Stimulated activated CD4-positive, alpha-beta T cell treated with anti-CD3 and anti-CD28 coated beads, Interleukin-15, amount 100 ng/mL, for 48 hours (primary cell): Measurements from ENCODE around the gene SYT5.
A peak's percentile ranks its signal among the peaks of the same experiment; 100 is the strongest.
"Not testable (repeated sequence)": the region's sequence is repeated elsewhere in the genome, so short reads cannot be mapped to it uniquely, and the experiment has no call there.

ENCODE experiments used
- DNase-seq, 2 donors: peaks; one replicate each; pipeline ENCODE4 v3.0.0-alpha.2; 2020; ENCODE audit warnings: low read depth in 2 of 2

SYT5 gene

DNA sequence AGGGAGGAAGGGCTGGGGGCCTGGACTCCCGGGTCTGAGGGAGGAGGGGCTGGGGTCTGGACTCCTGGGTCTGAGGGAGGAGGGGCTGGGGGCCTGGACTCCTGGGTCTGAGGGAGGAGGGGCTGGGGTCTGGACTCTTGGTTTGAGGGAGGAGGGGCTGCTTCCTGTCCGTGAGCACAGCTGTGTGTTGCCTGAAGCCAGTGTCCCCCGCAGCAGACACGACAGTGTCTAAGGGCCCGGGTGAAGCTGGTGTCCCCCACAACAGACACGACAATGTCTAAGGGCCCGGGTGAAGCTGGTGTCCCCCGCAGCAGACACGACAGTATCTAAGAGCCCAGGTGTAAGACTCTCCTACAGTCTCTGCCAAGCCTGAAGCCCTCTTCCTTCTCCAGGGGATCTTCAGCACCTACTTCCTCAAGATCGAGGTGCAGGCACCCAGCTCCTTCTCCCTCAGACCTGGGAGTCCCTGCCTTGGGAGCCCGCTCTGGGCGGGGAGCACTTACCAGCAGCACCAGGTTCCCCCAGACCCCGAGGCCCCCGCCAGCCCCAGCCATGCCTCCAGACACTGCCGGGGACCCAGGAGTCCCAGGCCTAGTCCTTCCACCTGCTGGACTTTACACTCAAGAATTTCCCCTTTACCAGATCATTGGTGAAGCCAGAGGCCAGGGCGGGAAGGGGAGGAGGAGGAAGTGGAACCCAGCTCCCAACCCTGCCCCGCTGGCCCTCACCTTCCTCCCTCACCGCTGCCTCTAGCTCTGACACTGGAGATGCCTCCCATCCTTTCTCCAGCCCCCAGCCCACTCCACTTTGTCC, 29.0 kb upstream of the SYT5 start, which contains the start of gene PTPRH:
TSS of gene PTPRH (minus strand) at position 622 of the 813 bp plus-strand sequence. CDS start at position 554, 68 bp downstream.
- no peak for DNase-seq

DNA sequence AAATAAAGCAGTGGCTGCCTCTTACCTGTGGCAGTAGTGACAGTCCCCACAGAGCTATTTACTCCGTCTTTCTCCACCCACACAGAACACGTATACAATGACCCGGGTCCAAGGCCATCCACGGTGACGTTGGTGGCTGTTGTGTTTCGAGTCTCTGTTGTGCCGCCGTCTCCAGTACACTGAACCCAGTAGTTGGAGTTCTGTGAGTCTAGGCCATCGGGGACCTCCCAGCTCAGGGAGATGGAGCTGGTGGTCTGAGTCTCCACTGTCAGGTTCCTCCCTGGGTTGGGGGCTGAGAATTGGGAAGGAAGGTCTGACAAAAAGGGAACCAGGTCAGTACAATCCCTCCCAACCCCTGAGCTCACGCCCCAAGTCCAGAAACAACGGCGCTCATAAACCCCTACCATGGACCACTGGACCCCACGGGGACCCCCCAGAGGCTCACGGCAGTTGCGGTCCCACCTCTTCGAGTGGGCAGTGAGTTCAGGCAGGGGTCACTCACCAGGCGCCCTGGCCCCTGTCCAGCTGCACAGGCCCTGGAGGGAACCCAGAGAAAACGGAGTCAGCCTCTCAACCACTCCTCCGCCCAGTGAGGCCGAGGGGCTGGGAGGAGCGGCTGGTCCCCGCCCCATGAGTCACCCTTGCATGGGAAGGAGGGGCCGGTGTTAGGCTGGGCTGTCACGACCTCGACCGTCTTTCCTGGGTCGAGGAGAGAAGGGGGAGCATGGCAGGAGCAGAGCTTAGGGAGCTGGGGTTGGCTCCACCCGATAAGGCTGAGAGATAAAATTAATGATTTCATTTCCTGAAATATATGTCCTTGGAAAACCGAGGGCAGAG, 26.8 kb upstream of the SYT5 start:
- DNase-seq: peak in 1 of 2 donors; percentile 44

DNA sequence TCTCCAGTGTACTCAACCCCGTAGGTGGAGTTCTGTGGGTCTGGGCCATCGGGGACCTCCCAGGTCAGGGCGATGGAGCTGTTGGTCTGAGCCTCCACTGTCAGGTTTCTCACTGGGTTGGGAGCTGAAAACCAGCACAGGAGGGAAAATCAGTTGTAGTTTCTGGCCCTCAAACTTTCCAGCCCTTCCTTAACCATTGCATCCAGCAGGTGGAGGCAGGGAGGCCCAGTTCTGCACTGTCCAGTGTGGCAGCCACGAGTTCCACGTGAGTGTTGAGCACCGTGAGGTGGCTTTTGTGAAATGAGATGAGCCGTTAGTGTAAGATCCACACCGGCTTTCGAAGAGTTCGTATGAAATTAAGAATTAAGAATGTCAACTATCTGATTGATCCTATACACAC, 22.1 kb upstream of the SYT5 start:
- not testable (repeated sequence) for DNase-seq

DNA sequence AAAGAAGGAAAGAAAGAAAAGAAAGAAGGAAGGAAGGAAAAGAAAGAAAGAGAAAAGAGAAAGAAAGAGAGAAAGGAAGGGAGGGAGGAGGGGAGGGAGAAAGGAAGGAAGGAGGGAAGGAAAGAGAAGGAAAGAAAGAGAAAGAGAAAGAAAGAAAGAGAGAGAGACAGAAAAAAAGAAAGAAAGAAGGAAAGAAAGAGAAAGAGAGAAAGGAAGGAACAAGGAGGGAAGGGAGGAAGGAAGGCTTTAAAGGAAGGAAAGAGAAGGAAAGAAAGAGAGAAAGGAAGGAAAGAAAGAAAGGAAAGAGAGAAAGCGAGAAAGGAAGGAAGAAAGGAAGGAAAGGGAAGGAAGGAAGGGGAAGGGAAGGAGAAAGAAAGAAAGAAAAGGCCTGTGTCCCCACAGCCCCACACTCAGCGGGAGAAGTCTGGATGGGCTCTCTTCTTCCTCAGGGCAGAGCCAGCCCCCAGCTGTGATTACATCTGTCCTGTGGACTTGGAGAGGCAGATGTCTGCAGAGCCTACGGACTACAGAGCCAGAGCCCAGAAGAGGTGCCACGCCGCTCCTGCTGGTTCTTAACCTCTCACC, 19.6 kb upstream of the SYT5 start:
- DNase-seq: no peak

DNA sequence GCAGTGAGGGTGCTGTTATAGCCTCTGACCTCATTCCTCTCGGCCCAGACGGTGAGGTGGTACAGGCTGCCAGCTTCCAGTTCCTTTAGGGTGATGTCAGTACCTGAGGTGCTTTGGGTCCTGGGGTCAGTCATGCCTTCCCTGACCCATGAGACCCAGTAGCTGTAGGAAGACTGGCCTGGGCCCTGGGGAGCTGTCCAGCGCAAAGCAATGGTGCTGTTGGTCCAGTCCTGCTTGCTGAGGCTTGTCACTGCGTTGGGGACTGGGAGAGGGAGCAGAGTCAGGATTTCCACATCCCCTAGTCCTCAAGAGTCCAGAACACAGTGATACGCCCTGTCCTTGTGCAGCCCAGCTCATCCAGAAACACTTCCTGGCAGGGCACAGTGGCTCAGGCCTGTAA, 18.6 kb upstream of the SYT5 start:
- no peak for DNase-seq

DNA sequence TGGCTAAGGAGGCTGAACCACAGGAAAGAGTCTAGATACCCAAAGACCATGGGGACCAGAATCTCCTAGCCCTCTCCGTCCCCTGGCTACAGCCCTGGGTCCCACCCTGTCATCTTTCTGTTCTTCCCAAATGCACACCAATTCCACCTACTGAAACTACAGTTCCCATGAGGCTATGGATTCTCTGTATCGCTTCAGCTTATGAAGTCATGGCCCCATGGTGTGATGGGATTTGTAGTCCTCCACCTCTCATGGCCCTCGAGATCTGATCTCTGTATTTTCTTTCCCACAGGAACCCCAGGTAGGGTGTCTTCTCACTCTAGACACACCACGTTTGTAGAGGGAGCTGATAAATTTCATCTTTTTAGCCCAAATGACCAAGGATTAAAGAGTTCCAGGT, 17.4 kb upstream of the SYT5 start:
- DNase-seq: no peak

DNA sequence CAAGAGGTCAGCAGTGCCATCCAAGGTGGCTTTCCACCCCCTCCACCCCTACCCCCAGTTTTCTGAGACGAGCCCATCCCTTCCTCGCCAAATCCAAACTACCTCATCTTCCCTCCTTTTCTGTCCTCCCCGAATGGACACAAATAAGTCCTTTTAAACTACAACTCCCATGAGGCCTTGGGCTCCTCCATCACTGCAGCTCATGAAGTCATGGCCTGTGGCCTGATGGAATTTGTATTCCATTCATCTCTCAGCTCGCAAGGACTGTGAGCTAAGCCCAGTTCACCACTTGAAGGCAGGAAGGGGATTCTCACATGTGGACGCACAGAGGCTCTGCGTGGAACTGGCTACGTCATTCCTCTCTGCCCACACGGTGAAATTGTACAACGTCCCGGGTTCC, 16.7 kb upstream of the SYT5 start:
- no peak for DNase-seq

DNA sequence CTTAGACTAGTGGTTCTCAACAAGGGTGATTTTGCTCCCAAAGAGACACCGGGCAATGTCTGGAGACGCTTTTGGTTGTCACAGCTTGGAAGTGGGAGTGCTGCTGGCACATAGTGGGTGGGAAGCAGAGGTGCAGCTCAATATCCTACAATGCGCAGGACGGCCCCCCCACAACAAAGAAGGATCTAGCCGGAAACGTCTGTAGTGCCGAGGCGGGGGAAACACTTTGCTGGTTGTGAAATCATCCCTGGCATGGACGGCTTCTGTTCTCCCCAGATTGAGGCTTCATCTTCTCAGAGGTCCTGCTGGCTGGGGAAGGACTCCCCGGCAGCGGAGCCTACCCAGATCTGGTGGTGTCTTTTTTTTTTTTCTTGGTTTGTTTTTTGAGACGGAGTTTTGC, 13.4 kb upstream of the SYT5 start:
- DNase-seq: no peak

DNA sequence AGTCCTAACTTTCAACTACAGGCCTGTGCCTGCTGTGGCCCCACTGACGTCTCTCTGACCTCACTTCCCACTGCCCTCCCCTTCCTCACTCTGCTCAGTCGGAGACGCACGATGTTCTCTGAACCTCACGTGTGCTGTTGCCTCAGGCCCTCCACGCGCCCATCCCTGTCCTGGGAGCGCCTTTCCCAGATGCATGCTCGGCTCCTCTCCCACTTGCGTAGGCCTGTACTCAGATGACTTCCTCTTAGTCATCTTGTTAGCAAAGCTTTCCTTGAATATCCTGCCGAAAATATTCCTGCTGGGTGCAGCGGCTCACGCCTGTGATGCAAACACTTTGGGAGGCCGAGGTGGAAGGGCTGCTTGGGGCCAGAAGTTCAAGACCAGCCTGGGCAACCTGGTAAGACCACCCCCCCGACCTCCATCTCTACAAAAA, 9.3 kb upstream of the SYT5 start:
- no peak for DNase-seq

DNA sequence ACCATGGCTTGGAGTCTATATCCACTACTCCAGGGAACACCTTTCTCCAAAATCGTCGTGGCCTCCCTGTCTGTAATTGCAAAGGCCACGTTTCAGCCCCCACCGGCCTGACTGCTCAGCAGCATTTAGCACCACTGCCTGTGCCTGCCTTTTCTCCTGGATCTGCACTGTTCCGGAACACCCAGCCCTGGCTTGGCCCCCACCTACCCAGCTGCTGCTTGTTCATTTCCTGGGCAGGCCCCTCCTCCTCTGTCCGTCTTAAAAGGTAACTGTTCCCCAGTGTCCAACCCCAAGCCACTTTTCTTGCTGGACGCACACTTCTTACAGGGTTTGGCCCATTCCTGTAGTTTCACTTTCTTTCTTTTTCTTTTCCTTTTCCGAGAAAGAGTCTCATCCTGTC, 8.5 kb upstream of the SYT5 start:
- no peak for DNase-seq

DNA sequence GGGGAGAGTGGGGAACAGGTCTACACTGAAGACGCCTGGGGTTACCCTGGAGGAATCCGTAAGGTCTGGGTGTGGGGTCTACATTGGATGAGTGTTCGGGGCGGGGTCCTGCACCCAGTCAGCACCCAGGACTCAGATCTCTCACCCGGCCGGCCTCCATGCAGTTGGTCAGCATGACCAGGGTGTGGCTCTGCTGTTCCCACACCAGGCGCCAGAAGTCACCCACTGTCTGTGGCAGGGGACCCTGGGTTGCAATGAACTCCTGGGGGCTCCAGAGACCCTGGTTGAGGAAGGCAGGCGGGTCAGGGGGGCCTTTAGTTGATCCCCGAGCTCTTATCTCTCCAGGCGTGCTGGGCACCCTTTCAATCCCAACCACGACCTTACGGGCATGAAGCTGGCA, 6.0 kb upstream of the SYT5 start:
- DNase-seq: no peak

DNA sequence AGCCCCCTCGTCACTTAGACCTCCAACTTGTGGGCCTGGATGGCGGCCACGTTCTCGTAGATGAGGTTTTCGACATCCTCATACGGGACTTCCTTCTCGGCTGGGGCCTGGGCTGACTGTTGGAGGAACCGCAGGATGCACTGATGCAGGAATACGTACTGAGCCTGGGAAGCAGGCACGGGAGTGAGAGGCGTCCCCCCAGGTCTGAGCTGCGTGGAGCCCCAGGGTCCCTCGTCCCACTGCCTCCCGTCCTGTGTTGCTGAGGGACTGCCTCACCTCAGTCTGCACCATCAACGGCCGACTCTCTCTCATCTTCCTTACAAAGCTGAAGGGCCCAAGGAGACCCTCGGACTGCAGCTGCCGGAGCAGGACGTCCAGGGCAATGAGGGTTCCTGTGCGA, 1.7 kb upstream of the SYT5 start:
- DNase-seq: no peak

DNA sequence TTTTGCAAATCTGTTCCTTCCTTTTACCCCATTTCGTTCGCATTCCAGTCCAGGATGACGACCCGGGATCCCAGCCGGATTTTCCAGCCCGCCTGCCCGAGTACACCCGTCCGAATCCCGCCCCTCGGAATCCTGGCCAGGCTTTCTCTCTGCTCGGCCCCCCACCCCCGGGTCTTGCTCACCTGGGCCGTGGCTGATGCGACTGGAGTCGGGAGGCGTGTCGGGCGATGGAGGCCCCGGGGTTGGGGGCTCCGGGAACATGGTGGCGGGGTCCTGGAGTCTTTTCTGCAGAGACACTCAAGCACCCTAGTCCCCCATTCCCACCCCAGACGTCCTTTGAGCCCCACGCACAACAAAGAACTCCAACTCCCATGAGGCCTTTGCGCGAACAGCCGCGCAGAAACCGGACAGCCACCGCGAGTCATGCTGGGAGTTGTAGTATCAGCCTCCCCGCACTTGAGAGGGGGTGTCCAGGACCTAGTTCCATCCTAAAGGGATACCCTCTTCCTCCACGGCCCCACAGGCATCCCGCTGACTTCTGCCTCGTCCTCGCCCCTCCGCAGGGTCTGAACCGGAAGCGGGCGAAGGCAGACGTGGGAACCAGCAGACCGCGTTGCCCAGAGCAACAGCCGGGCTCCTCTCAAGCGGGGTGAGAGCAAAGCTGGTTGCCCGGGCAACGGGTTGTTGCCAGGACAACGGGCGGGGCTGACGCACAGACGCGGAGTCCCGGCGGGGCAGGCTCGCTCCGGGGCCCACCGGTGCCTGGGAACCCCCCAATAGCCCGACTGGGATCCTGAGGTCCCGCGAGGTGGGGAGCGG, 1.1 kb downstream of the SYT5 start:
- DNase-seq: peak; percentile 80 to 83

DNA sequence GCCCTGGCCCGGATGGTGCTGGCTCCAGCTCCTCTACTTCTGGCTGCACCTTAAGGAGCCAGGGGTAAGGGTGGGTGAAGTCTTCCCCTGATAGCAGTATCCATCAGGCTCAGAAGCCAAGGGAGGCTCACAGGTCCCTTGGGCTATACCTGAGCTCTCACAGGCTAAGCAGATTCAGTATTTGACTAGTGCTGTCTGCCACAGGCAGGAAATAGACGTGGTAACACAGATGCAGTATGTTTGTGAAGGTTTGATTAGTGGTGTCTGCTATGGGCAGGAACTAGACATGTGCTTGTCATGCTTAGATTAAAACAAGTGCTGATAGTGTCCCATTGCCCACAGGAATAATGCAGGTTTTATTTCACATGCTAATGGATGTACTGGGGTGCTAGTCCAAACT, 4.0 kb downstream of the SYT5 start:
- no peak for DNase-seq

DNA sequence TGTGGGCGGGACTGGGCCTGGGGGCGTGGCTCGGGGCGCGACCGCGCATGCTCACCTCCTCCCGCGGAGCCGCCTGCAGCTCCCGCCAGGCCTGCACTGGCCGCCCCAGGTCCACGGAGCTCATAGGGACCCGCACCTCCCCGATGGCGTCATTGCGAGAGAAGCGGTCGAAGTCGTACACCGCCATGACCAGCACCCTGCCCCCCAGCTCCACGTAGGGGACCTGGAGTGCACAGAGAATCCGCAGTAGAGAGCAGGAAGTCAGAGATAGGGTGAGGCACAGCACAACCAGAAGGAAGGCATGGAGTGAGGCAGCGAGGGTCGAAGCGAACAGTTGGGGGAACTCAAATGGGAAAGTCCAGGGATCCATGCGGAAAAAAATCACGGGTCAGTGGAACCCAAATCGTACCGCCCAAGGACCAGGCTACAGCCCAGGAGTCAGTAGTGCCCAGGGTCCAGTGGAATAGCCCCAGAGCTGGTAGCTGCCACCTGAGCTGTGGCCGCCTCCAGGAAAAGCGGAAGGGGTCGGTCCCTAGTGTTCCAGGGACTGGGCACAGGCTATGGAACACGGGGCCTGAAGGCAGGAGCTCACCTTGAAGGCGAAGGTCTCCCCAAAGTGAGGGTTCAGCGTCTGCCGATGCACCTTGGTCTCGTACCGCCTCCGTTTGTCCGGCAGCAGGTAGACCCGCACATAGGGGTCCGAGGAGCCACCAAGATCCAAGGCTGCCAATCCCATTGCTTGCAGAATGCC, 4.8 kb downstream of the SYT5 start:
- no peak for DNase-seq

DNA sequence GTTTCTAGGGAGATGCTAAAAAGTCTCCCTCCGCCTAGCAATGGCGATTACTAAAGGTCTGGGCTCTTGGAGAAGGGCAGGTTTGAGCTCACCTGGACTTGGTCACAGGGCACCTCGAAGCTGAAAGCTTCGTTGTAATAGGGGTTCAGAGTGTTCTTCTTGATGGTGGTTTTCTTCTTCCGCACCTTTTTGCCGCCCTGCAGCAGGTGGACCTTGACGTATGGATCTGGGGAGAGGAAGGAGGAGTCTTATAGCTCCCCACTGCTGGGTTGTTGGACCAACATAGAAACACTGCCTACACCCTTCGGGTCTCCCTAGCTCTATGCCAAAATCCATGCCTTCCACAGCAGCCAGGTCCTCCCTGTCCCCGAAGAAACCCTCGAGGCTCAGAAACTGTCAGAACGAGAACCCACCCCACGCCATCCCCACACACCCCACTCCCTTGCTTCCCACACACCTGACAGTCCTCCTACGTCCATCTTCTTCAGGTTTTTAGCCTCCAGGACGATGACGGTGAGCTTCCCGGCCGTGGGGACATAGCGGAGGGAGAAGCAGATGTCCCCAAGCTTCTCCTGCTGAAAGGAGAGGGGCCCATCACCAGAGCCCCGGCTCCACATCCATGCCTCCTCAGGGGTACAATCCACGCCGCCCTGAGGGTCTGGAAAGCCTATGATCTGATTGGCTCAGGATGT, 5.5 kb downstream of the SYT5 start:
- no peak for DNase-seq

DNA sequence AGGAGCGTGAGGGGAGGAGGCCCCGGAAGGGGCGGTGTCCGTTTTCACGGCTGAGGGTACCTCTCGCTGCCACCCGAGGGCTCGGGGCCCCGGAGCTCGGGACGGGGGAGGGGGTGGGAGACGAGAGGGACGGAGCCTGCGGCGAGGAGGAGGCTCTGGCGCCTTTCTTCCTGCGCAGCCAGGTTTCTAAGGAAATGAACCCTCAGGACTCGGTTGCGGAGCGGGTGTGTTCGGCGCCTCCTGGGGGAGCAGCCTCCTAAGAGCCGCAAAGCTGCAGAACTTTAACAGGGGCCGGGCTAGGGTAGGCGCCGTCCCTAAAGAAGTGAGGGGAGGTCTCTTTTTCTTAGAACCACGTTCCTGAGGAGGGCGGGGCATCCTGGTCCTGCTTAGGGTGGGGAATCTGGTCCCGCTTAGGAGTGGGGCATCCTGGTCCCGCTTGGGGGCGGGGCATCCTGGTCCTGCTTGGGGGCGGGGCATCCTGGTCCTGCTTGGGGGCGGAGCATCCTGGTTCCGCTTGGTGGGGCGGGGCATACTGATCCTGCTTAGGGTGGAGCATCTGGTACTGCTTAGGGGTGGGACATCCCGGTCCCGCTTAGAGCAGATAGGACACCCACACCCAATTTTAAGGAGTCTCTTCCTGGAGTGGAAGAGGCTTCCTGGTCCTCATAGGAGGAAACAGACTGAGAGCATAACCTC, 6.2 kb downstream of the SYT5 start:
- peak in 1 of 2 donors; percentile 64 for DNase-seq

DNA sequence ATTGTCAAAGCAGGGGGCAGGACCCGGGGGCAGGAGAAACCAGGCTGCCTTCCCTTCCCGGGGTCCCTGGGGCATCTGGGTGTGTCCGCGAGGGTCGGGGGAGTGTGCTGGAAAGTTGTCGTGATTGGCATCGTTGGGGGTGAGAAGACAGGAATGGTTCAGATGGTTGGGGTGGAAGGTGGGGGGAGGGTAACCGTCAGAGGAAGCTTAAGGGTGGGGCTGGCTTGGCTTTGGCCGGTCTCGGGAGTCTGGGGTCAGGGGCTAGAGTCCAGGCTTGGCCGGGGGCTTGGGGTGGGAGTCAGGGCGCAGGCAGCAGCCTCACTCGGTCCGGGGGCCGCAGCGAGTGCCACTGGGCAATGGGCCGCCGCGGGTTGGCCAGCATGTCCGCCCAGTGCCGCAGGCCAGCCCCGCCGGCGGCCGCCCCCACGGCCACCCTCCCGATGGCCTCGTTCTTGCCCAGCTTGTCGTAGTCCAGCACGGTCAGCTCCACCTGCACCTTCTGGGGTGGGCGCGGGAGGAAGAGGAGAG, 6.8 kb downstream of the SYT5 start:
- no peak for DNase-seq

DNA sequence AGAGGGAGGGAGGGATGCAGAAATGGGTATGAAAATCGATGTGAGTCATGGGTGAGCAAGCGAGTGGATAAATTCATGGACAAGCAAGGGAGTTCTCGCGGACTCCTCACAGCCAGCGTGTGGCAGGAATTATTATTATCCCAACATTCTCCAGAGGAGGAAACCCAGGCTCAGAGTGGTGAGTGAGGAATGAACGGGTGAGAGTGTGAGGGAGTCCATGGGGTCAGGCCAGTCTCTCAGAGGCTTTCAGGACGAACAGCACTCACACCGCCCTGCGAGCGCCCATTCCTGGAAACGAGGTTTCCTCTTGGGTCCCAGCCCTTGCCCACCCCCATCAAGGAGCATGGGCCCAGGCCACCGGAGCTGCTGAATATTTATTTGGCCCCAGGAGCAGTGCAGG, 7.3 kb downstream of the SYT5 start:
- no peak for DNase-seq
